ENCODE data around the gene TMEM179. TPM values are rescaled to one million over a fixed set of nuclear protein-coding genes. Genes with fewer than 3 reads are reported as not detected.

Gene TMEM179
- total RNA-seq, 1 experiment from 2014 or later: 3.4 TPM

- H3K27ac ChIP-seq (ENCODE audit: low read length): 0 out of 2 replicates have a peak overlapping the region, but pooled peaks have one; percentile 17
- TF ChIP-seq POLR2AphosphoS5 (IDR thresholded peaks at IDR 0.05; ENCODE audit: low read depth, low read length): no peak
- no peak for TF ChIP-seq SIN3A (IDR thresholded peaks at IDR 0.05; ENCODE audit: borderline replicate concordance, insufficient read depth, low read depth, low read length)
- no peak for TF ChIP-seq CTCF (IDR thresholded peaks at IDR 0.05)
- no peak for TF ChIP-seq REST (IDR thresholded peaks at IDR 0.05; ENCODE audit: insufficient read depth in 1 of 2, low read depth in 2 of 2, low read length in 1 of 2)
- no peak for TF ChIP-seq TCF7L2 (IDR thresholded peaks at IDR 0.05; ENCODE audit: low read depth, low read length)
- H3K27me3 ChIP-seq (ENCODE audit: control insufficient read depth, insufficient read depth, low read length): no peaks in the 10 kb centered on the region
- no TSS peak for BruUV-seq (replicated peaks)
- in situ Hi-C loops (cut with HindIII; ENCODE audit: low pct_unique_long_range_greater_than_20kb, low sequenced_read_pairs): no loop called here
- POLR2A ChIA-PET: interaction anchor here (0.8 kb wide), 1 partner anchor 46 kb away, joined by 3 read pairs; no protein-coding TSS in a partner anchor
- CTCF ChIA-PET: interaction anchor here (0.7 kb wide), 1 partner anchor 498 kb away, joined by 3 read pairs; no protein-coding TSS in a partner anchor
- intact Hi-C loops (cut with micrococcal nuclease; ENCODE audit: unreplicated experiment): loop anchor here (5.0 kb wide), 1 partner anchor 55 kb away; no protein-coding TSS in a partner anchor
- H3K9me3 ChIP-seq (ENCODE audit: control insufficient read depth, insufficient read depth, low read depth, low read length): peaks cover 3% of the 10 kb centered on the region; the same call in 1 of the 2 replicates
- peaks cover 5% of the 10 kb centered on the region for H3K4me1 ChIP-seq (ENCODE audit: control insufficient read depth, insufficient read depth, low read length)
- no peaks in the 10 kb centered on the region for H3K36me3 ChIP-seq (ENCODE audit: control insufficient read depth, insufficient read depth, low read length)
- H3K4me3 ChIP-seq (ENCODE audit: low read depth in 2 of 2, low read length in 2 of 2): no peak overlapping the region
- DNase-seq (ENCODE audit: low read depth, low spot score): no peak
- ATAC-seq: no peak
Measured at GRCh38 chr14:104652386-104652785, 47.8 kb upstream of the TMEM179 start.

GRCh38 chr14:104651876-104652260, 47.3 kb upstream of the TMEM179 start:
- CTCF ChIA-PET: interaction anchor here (0.5 to 0.7 kb wide), 2 partner anchors 25 to 497 kb away, joined by 3 read pairs; no protein-coding TSS in a partner anchor
- DNase-seq (ENCODE audit: low read depth, low spot score) (no peak), ATAC-seq (no peak)
- no TSS peak for BruUV-seq (replicated peaks)
- peaks cover 4% of the 10 kb centered on the region for H3K4me1 ChIP-seq (ENCODE audit: control insufficient read depth, insufficient read depth, low read length)
- in situ Hi-C loops (cut with HindIII; ENCODE audit: low pct_unique_long_range_greater_than_20kb, low sequenced_read_pairs) (no loop called here), intact Hi-C loops (cut with micrococcal nuclease; ENCODE audit: unreplicated experiment) (loop anchor here (5.0 kb wide), 1 partner anchor 55 kb away; no protein-coding TSS in a partner anchor)
- no peak for TF ChIP-seq POLR2AphosphoS5 (IDR thresholded peaks at IDR 0.05; ENCODE audit: low read depth, low read length)
- TF ChIP-seq REST (IDR thresholded peaks at IDR 0.05; ENCODE audit: insufficient read depth in 1 of 2, low read depth in 2 of 2, low read length in 1 of 2): no peak
- TF ChIP-seq CTCF (IDR thresholded peaks at IDR 0.05): no peak
- TF ChIP-seq TCF7L2 (IDR thresholded peaks at IDR 0.05; ENCODE audit: low read depth, low read length): no peak
- no peak for TF ChIP-seq SIN3A (IDR thresholded peaks at IDR 0.05; ENCODE audit: borderline replicate concordance, insufficient read depth, low read depth, low read length)
- POLR2A ChIA-PET: interaction anchor here (0.8 kb wide), 1 partner anchor 46 kb away, joined by 3 read pairs; no protein-coding TSS in a partner anchor
- no peak overlapping the region for H3K27ac ChIP-seq (ENCODE audit: low read length)
- no peaks in the 10 kb centered on the region for H3K27me3 ChIP-seq (ENCODE audit: control insufficient read depth, insufficient read depth, low read length)
- no peak overlapping the region for H3K4me3 ChIP-seq (ENCODE audit: low read depth in 2 of 2, low read length in 2 of 2)
- H3K36me3 ChIP-seq (ENCODE audit: control insufficient read depth, insufficient read depth, low read length): no peaks in the 10 kb centered on the region
- peaks cover 3% of the 10 kb centered on the region; the same call in 1 of the 2 replicates for H3K9me3 ChIP-seq (ENCODE audit: control insufficient read depth, insufficient read depth, low read depth, low read length)
